KMS-11 (cell line): ENCODE results near the gene CISD3.

Experiments
- H2AFZ ChIP-seq: fragments of 200-600 bp; sonication (generic); 2 replicates; pipeline ENCODE4 v1.6.1; 2016; ENCODE audit warnings: antibody characterized with exemption, mixed run types, low read depth
- H3K27ac ChIP-seq: fragments of 200-600 bp; sonication (generic); 2 replicates; pipeline ENCODE4 v1.6.1; 2016; ENCODE audit warnings: mild to moderate bottlenecking, mixed run types
- H3K27me3 ChIP-seq: fragments of 200-600 bp; sonication (generic); 2 replicates; pipeline ENCODE4 v1.6.1; 2017; ENCODE audit warnings: mild to moderate bottlenecking, low read depth, mixed run types, moderate library complexity; ENCODE audit not compliant: insufficient read depth
- H3K36me3 ChIP-seq: fragments of 200-600 bp; sonication (generic); 2 replicates; pipeline ENCODE4 v1.6.1; 2017; ENCODE audit warnings: mild to moderate bottlenecking, mixed run types; ENCODE audit not compliant: insufficient read depth
- H3K4me1 ChIP-seq: fragments of 200-600 bp; sonication (generic); 2 replicates; pipeline ENCODE4 v1.6.1; 2016; ENCODE audit warnings: mild to moderate bottlenecking, low read depth, mixed run types; ENCODE audit not compliant: poor library complexity, severe bottlenecking
- H3K4me2 ChIP-seq: fragments of 200-600 bp; sonication (generic); 2 replicates; pipeline ENCODE4 v1.7.0; 2016; ENCODE audit warnings: mild to moderate bottlenecking, mixed run types
- H3K4me3 ChIP-seq: fragments of 200-600 bp; sonication (generic); IDR thresholded peaks from 2 replicates; pipeline ENCODE4 v1.6.1; 2017; ENCODE audit warnings: low read depth, low read length, mixed read lengths; ENCODE audit not compliant: insufficient read depth
- H3K79me2 ChIP-seq: fragments of 200-600 bp; sonication (generic); 2 replicates; pipeline ENCODE4 v1.6.1; 2016; ENCODE audit warnings: low read depth, mixed run types; ENCODE audit not compliant: insufficient read depth
- H3K9ac ChIP-seq: fragments of 200-600 bp; sonication (generic); 2 replicates; pipeline ENCODE4 v1.6.1; 2016; ENCODE audit warnings: mild to moderate bottlenecking, mixed run types
- H4K20me1 ChIP-seq: fragments of 200-600 bp; sonication (generic); 2 replicates; pipeline ENCODE4 v1.6.1; 2016; ENCODE audit warnings: mild to moderate bottlenecking, mixed run types; ENCODE audit not compliant: insufficient read depth
- CTCF ChIP-seq: fragments of 200-600 bp; sonication (generic); conservative IDR thresholded peaks from 2 replicates; pipeline ENCODE4 v1.6.1; 2017; ENCODE audit warnings: low read depth, mild to moderate bottlenecking, antibody characterized with exemption, low read length, moderate library complexity, mixed read lengths

Gene CISD3

GRCh38 chr17:38741461-38741860 lies 11.3 kb downstream of the CISD3 start:
- Histone ChIP-seq H3K4me3 (no peak overlapping the region), H3K36me3 (no peaks in the 10 kb centered on the region), H3K9ac (no peak overlapping the region), H3K27me3 (no peaks in the 10 kb centered on the region), H3K4me1 (peaks cover 4% of the 10 kb centered on the region), H3K4me2 (no peak overlapping the region), H2AFZ (no peak overlapping the region), H4K20me1 (no peaks in the 10 kb centered on the region), H3K79me2 (no peaks in the 10 kb centered on the region), H3K27ac (no peak overlapping the region)
- TF ChIP-seq CTCF = no peak

- H3K27me3 ChIP-seq = no peaks in the 10 kb centered on the region
- H3K4me1 ChIP-seq = peaks cover 9% of the 10 kb centered on the region
- TF ChIP-seq CTCF = no peak
- no peak overlapping the region for H3K4me2 ChIP-seq
- H3K9ac ChIP-seq = no peak overlapping the region
- H3K36me3 ChIP-seq = no peaks in the 10 kb centered on the region
- no peak overlapping the region for H3K27ac ChIP-seq
- no peak overlapping the region for H2AFZ ChIP-seq
- no peaks in the 10 kb centered on the region for H3K79me2 ChIP-seq
- no peaks in the 10 kb centered on the region for H4K20me1 ChIP-seq
- H3K4me3 ChIP-seq = no peak overlapping the region
These were observed 11.8 kb downstream of the CISD3 start for GRCh38 chr17:38741921-38742410.

- no peak for TF ChIP-seq CTCF
- Histone ChIP-seq H3K27me3 (no peaks in the 10 kb centered on the region), H3K36me3 (no peaks in the 10 kb centered on the region), H2AFZ (no peak overlapping the region), H3K4me3 (no peak overlapping the region), H3K9ac (no peak overlapping the region), H3K79me2 (no peaks in the 10 kb centered on the region), H3K4me2 (no peak overlapping the region), H4K20me1 (no peaks in the 10 kb centered on the region), H3K4me1 (peaks cover 11% of the 10 kb centered on the region), H3K27ac (no peak overlapping the region)
These were observed 12.5 kb downstream of the CISD3 start for GRCh38 chr17:38742411-38743308.

GRCh38 chr17:38743556-38744171 lies 13.5 kb downstream of the CISD3 start:
- no peak for TF ChIP-seq CTCF
- Histone ChIP-seq H3K4me2 (no peak overlapping the region), H3K36me3 (no peaks in the 10 kb centered on the region), H4K20me1 (no peaks in the 10 kb centered on the region), H3K4me1 (peaks cover 12% of the 10 kb centered on the region), H3K79me2 (no peaks in the 10 kb centered on the region), H3K4me3 (no peak overlapping the region), H3K27ac (no peak overlapping the region), H3K9ac (no peak overlapping the region), H3K27me3 (peaks cover 3% of the 10 kb centered on the region; the same call in 1 of the 2 replicates), H2AFZ (no peak overlapping the region)
